Measurements from ENCODE around the gene IFNGR2.

The IFNGR2 gene

DNA sequence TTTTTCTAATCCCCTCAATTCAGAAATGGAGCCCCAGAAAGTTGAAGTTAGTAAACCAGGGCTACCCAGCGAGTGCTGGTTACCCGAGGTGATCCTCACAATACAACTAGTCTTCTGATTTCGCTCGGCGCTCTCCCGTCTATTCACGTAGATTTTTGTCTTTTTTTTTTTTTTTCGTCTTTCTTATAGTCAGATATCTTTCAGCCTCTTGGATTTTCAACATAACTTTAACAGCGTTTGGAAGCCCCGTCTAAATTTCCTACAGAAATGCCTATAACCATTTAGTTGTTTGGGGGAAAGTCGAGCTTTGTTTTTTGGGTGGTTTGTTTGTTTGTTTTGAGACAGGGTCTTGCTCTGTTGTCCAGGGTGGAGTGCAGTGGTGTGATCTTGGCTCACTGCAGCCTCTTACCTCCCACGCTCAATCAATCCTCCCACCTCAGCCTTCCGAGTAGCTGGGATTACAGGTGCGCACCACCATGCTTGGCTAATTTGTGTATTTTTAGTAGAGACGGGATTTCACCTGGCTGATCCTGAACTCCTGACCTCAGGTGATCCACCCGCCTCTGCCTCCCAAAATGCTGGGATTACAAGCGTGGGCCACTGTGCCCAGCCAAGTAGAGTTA, 77.4 kb downstream of the IFNGR2 start:
- H3K4me3 ChIP-seq (ENCODE audit: low read depth, low read length): peak overlapping the region; percentile 65

DNA sequence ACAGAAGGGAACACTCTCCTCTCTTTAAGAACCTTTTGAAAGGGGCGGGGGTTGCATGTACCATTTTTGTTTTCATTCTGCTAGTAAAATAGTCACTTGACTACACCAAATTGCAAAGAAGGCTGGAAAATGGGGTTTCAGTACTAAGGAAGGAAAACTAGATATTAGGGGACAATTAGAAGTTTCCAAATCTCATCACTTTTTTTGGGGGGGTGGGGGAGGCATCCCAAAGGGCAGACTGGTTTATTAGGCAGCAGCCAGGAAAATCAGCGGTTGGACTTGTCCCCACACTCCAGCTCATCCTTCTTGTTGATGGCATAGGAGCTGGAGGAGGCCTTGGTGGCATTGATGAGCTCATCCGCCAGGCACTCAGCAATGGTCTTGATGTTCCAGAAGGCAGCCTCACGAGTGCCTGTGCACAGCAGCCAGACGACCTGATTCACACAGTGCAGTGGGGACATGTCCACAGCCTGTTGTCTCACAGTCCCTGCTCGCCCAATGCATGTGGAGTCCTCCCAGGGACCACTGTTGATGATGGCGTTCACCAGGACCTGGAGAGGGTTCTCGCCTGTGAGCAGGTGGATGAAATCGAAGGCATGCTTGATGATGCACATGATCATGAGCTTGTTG, 78.2 kb downstream of the IFNGR2 start:
- no peak overlapping the region for H3K4me3 ChIP-seq (ENCODE audit: low read depth, low read length)
